Glutamatergic neuron (in vitro differentiated cells): Measurements from ENCODE around the gene SLC6A9. TPM values are rescaled to one million over a fixed set of nuclear protein-coding genes. Genes with fewer than 3 reads are reported as not detected.

ENCODE experiments used
- DNase-seq: peaks from one replicate; pipeline ENCODE4 v3.0.0; 2022
- H3K27ac Mint-ChIP-seq: one replicate; pipeline ENCODE4 v1.8.0; 2020; ENCODE audit warnings: mild to moderate bottlenecking, mixed read lengths, inconsistent platforms; ENCODE audit not compliant: unreplicated experiment
- H3K27me3 Mint-ChIP-seq: one replicate; pipeline ENCODE4 v1.8.0; 2020; ENCODE audit warnings: mild to moderate bottlenecking, moderate library complexity, mixed read lengths, inconsistent platforms; ENCODE audit not compliant: unreplicated experiment
- H3K36me3 Mint-ChIP-seq: one replicate; pipeline ENCODE4 v1.8.0; 2020; ENCODE audit warnings: mild to moderate bottlenecking, mixed read lengths, inconsistent platforms; ENCODE audit not compliant: unreplicated experiment
- H3K4me1 Mint-ChIP-seq: one replicate; pipeline ENCODE4 v1.8.0; 2020; ENCODE audit warnings: mild to moderate bottlenecking, low read depth, mixed read lengths, inconsistent platforms; ENCODE audit not compliant: unreplicated experiment
- H3K4me3 Mint-ChIP-seq: one replicate; pipeline ENCODE4 v1.8.0; 2020; ENCODE audit warnings: mild to moderate bottlenecking, mixed read lengths, inconsistent platforms; ENCODE audit not compliant: unreplicated experiment
- H3K9me3 Mint-ChIP-seq: one replicate; pipeline ENCODE4 v1.8.0; 2020; ENCODE audit warnings: mild to moderate bottlenecking, moderate library complexity, mixed read lengths, inconsistent platforms; ENCODE audit not compliant: unreplicated experiment
- CTCF ChIP-seq: fragments of 200-600 bp; sonication (generic); IDR thresholded peaks from one replicate; pipeline ENCODE4 v1.5.0; 2021; ENCODE audit not compliant: partially characterized antibody, unreplicated experiment
- total RNA-seq: library from RNA; stranded (reverse); fragmentation: NEBNext Ultra II Directional; extraction: Animal tissue kit (Norgen Biotek cat#: 25700); gene quantifications from one replicate; pipeline ENCODE4 v1.2.1, GENCODE V29; 2021; ENCODE audit not compliant: unreplicated experiment

The SLC6A9 gene
- total RNA-seq, 1 donor from 2014 or later = 8.9 TPM

GRCh38 chr1:44012941-44013609, 18.2 kb downstream of the SLC6A9 start:
- no peaks in the 10 kb centered on the region for H3K4me1 Mint-ChIP-seq
- no peaks in the 10 kb centered on the region for H3K36me3 Mint-ChIP-seq
- TF ChIP-seq CTCF = no peak
- H3K9me3 Mint-ChIP-seq = no peaks in the 10 kb centered on the region
- no peak for DNase-seq
- H3K27me3 Mint-ChIP-seq = peaks cover 4% of the 10 kb centered on the region
- H3K27ac Mint-ChIP-seq = no peak overlapping the region
- H3K4me3 Mint-ChIP-seq = no peak overlapping the region

- Mint-ChIP-seq H3K36me3 (no peaks in the 10 kb centered on the region), H3K27ac (no peak overlapping the region), H3K27me3 (peaks cover 4% of the 10 kb centered on the region), H3K9me3 (no peaks in the 10 kb centered on the region), H3K4me3 (no peak overlapping the region), H3K4me1 (no peaks in the 10 kb centered on the region)
- TF ChIP-seq CTCF = no peak
- no peak for DNase-seq
Observed at GRCh38 chr1:44012404-44012803, 18.9 kb downstream of the SLC6A9 start.

- H3K27me3 Mint-ChIP-seq = peaks cover 4% of the 10 kb centered on the region
- no peak for TF ChIP-seq CTCF
- no peaks in the 10 kb centered on the region for H3K4me1 Mint-ChIP-seq
- no peak for DNase-seq
- H3K4me3 Mint-ChIP-seq = no peak overlapping the region
- H3K9me3 Mint-ChIP-seq = no peaks in the 10 kb centered on the region
- no peak overlapping the region for H3K27ac Mint-ChIP-seq
- no peaks in the 10 kb centered on the region for H3K36me3 Mint-ChIP-seq
Observed at GRCh38 chr1:44010935-44011471, 20.3 kb downstream of the SLC6A9 start.

- peaks cover 4% of the 10 kb centered on the region for H3K27me3 Mint-ChIP-seq
- no peaks in the 10 kb centered on the region for H3K36me3 Mint-ChIP-seq
Observed at GRCh38 chr1:44008259-44008658, 23.0 kb downstream of the SLC6A9 start.

More at GRCh38 chr1:44008259-44008658, 23.0 kb downstream of the SLC6A9 start:
- Mint-ChIP-seq H3K9me3 (no peaks in the 10 kb centered on the region), H3K27ac (no peak overlapping the region), H3K4me1 (peaks cover 2% of the 10 kb centered on the region), H3K4me3 (no peak overlapping the region)
- DNase-seq = no peak
- TF ChIP-seq CTCF = no peak
